GM18499 (cell line): Measurements from ENCODE around the gene MITD1.
"Not testable (repeated sequence)": the region's sequence is repeated elsewhere in the genome, so short reads cannot be mapped to it uniquely, and the experiment has no call there.

Experiments
- ATAC-seq: cut with Tn5 transposase; IDR thresholded peaks from one replicate; pipeline ENCODE4 v1.9.1; 2021; ENCODE audit warnings: moderate number of reproducible peaks; ENCODE audit not compliant: insufficient read depth, unreplicated experiment

MITD1 gene

GRCh38 chr2:99180755-99181623, at the start of gene MITD1, which contains the start of gene MRPL30:
Gene MITD1 (minus strand): TSS chr2:99181058. CDS start chr2:99180981, 77 bp downstream.
Gene MRPL30 (plus strand): TSS chr2:99181184. CDS start chr2:99186204, 5,020 bp downstream.
- ATAC-seq: peak; percentile 89

GRCh38 chr2:99217929-99218501, 37.2 kb upstream of the MITD1 start:
- no peak for ATAC-seq

- no peak for ATAC-seq
Observed at GRCh38 chr2:99216096-99216495, 35.2 kb upstream of the MITD1 start.

- ATAC-seq: no peak
Observed at GRCh38 chr2:99205491-99205890, 24.6 kb upstream of the MITD1 start.

GRCh38 chr2:99201959-99202678, 21.3 kb upstream of the MITD1 start:
- no peak for ATAC-seq

- no peak for ATAC-seq
Observed at GRCh38 chr2:99200076-99200800, 19.4 kb upstream of the MITD1 start.

- ATAC-seq: no peak
Observed at GRCh38 chr2:99198103-99198841, 17.4 kb upstream of the MITD1 start.

GRCh38 chr2:99192364-99192763, 11.5 kb upstream of the MITD1 start:
- not testable (repeated sequence) for ATAC-seq

GRCh38 chr2:99190548-99190947, 9.7 kb upstream of the MITD1 start:
- ATAC-seq: no peak

GRCh38 chr2:99188357-99188756, 7.5 kb upstream of the MITD1 start:
- ATAC-seq: no peak

- ATAC-seq: no peak
Observed at GRCh38 chr2:99187011-99187410, 6.2 kb upstream of the MITD1 start.

- ATAC-seq: no peak
Observed at GRCh38 chr2:99184811-99185210, 4.0 kb upstream of the MITD1 start.

GRCh38 chr2:99183025-99183424, 2.2 kb upstream of the MITD1 start:
- no peak for ATAC-seq

GRCh38 chr2:99181624-99182000, 754 bp upstream of the MITD1 start:
- no peak for ATAC-seq

- no peak for ATAC-seq
Observed at GRCh38 chr2:99171377-99172140, 9.3 kb downstream of the MITD1 start.

GRCh38 chr2:99169534-99169933, 11.3 kb downstream of the MITD1 start:
- no peak for ATAC-seq

GRCh38 chr2:99166218-99166617, 14.6 kb downstream of the MITD1 start:
- ATAC-seq: no peak

GRCh38 chr2:99159594-99159993, 21.3 kb downstream of the MITD1 start:
- no peak for ATAC-seq

- ATAC-seq: no peak
Observed at GRCh38 chr2:99158599-99158998, 22.3 kb downstream of the MITD1 start.
